CD14-positive monocyte (primary cell): Measurements from ENCODE around the gene ZBED4. TPM values are rescaled to one million over a fixed set of nuclear protein-coding genes. Genes with fewer than 3 reads are reported as not detected.

Experiments
- DNase-seq, 3 donors: peaks; one replicate each; pipeline ENCODE4 v3.0.0-alpha.2; 2011 to 2022
- H2AFZ ChIP-seq: 2 replicates; pipeline ENCODE4 v1.6.0; 2012; ENCODE audit warnings: mild to moderate bottlenecking, low read depth, low read length, inconsistent platforms; ENCODE audit not compliant: insufficient read depth, poor library complexity, severe bottlenecking
- H3K27ac ChIP-seq, 2 donors: 1 replicate in 1 of 2; 2 replicates in 1 of 2; pipeline ENCODE4 v1.5.1; 2012 to 2013; ENCODE audit warnings: low read length in 2 of 2, control low read depth in 1 of 2, inconsistent platforms in 1 of 2, low read depth in 1 of 2, mild to moderate bottlenecking in 1 of 2
- H3K27me3 ChIP-seq, 2 donors: one replicate each; pipeline versions ENCODE4 v1.6.0 to v1.6.1; 2011 to 2013; ENCODE audit warnings: low read length in 2 of 2; ENCODE audit not compliant: control insufficient read depth in 2 of 2, insufficient read depth in 2 of 2
- H3K36me3 ChIP-seq, 2 donors: replicated peaks in 1 of 2; 1 replicate in 1 of 2; 2 replicates in 1 of 2; pipeline versions ENCODE4 v1.5.1 to v1.6.1; 2012 to 2013; ENCODE audit warnings: low read length in 2 of 2, control low read depth in 1 of 2, inconsistent platforms in 1 of 2, mild to moderate bottlenecking in 1 of 2; ENCODE audit not compliant: insufficient read depth in 2 of 2, control insufficient read depth in 1 of 2
- H3K4me1 ChIP-seq, 2 donors: 1 replicate in 1 of 2; 2 replicates in 1 of 2; pipeline versions ENCODE4 v1.5.1 to v1.6.1; 2012 to 2013; ENCODE audit warnings: low read length in 2 of 2, control low read depth in 1 of 2, inconsistent platforms in 1 of 2, mild to moderate bottlenecking in 1 of 2, moderate library complexity in 1 of 2; ENCODE audit not compliant: insufficient read depth in 2 of 2, control insufficient read depth in 1 of 2
- H3K4me2 ChIP-seq: replicated peaks from 2 replicates; pipeline ENCODE3; 2012; ENCODE audit warnings: low read length, moderate library complexity, mild to moderate bottlenecking; ENCODE audit not compliant: poor library complexity, severe bottlenecking; ENCODE audit errors: extremely low read depth
- H3K4me3 ChIP-seq, 3 experiments: fragments of 200-600 bp in 1 of 3; sonication (generic) in 1 of 3; replicated peaks in 1 of 3; 1 replicate in 2 of 3; 2 replicates in 1 of 3; pipeline ENCODE4 v1.5.1; 2011 to 2013; ENCODE audit warnings: low read length in 3 of 3, mild to moderate bottlenecking in 3 of 3, control low read depth in 2 of 3, low read depth in 2 of 3, inconsistent platforms in 1 of 3, moderate library complexity in 1 of 3
- H3K79me2 ChIP-seq: 2 replicates; pipeline ENCODE4 v1.6.0; 2012; ENCODE audit warnings: mild to moderate bottlenecking, control low read depth, inconsistent platforms, low read length, moderate library complexity; ENCODE audit not compliant: insufficient read depth
- H3K9ac ChIP-seq: 2 replicates; pipeline ENCODE4 v1.6.0; 2017; ENCODE audit warnings: low read length, mild to moderate bottlenecking; ENCODE audit not compliant: insufficient read depth, poor library complexity, severe bottlenecking
- H3K9me3 ChIP-seq, 2 donors: replicated peaks in 1 of 2; 1 replicate in 1 of 2; 2 replicates in 1 of 2; pipeline versions ENCODE4 v1.5.1 to v1.6.1; 2012 to 2013; ENCODE audit warnings: low read length in 2 of 2, control low read depth in 1 of 2; ENCODE audit not compliant: control insufficient read depth in 1 of 2, insufficient read depth in 1 of 2
- H4K20me1 ChIP-seq: 2 replicates; pipeline ENCODE4 v1.6.0; 2012; ENCODE audit warnings: mild to moderate bottlenecking, low read length, control low read depth, moderate library complexity; ENCODE audit not compliant: insufficient read depth
- H3K27ac Mint-ChIP-seq, 7 donors: one replicate each; pipeline ENCODE4 v1.8.0; 2020; ENCODE audit warnings: mild to moderate bottlenecking in 7 of 7, mixed read lengths in 7 of 7, moderate library complexity in 6 of 7, inconsistent platforms in 2 of 7
- H3K27me3 Mint-ChIP-seq, 3 donors: one replicate each; pipeline ENCODE4 v1.8.0; 2021 to 2022; ENCODE audit warnings: low read depth in 3 of 3, mild to moderate bottlenecking in 3 of 3, mixed read lengths in 3 of 3, moderate library complexity in 3 of 3, inconsistent platforms in 1 of 3
- H3K36me3 Mint-ChIP-seq, 2 donors: one replicate each; pipeline ENCODE4 v1.8.0; 2020; ENCODE audit warnings: mixed read lengths in 2 of 2, inconsistent platforms in 1 of 2, mild to moderate bottlenecking in 1 of 2
- H3K4me1 Mint-ChIP-seq: one replicate; pipeline ENCODE4 v1.8.0; 2020; ENCODE audit warnings: mild to moderate bottlenecking, mixed read lengths
- H3K4me3 Mint-ChIP-seq, 2 donors: one replicate each; pipeline ENCODE4 v1.8.0; 2020; ENCODE audit warnings: mild to moderate bottlenecking in 2 of 2, mixed read lengths in 2 of 2, moderate library complexity in 1 of 2
- H3K9me3 Mint-ChIP-seq, 7 donors: one replicate each; pipeline ENCODE4 v1.8.0; 2020 to 2022; ENCODE audit warnings: mixed read lengths in 7 of 7, mild to moderate bottlenecking in 6 of 7, moderate library complexity in 6 of 7, inconsistent platforms in 2 of 7
- CTCF ChIP-seq: fragments of 200-600 bp; IDR thresholded peaks from one replicate; pipeline ENCODE4 v1.8.0; 2022; ENCODE audit warnings: antibody characterized with exemption, mild to moderate bottlenecking
- WGBS: methylation state at CpG from one replicate; pipeline ENCODE4 v1.1.5; 2013; ENCODE audit warnings: missing lambda C conversion rate; ENCODE audit not compliant: insufficient coverage; 5-methylcytosine and 5-hydroxymethylcytosine counted together
- intact Hi-C, 2 donors: fragments of 100-400 bp; cut with micrococcal nuclease; formaldehyde crosslinking; loops; one replicate each; pipeline versions ENCODE4 v1.15.0 to v1.15.1; 2023
- polyA plus RNA-seq, 3 donors: library from polyadenylated mRNA; depleted of rRNA in 1 of 3; unstranded in 2 of 3; stranded (reverse) in 1 of 3; fragments of 300-500 nt in 2 of 3; fragments of >200 nt in 1 of 3; fragmentation: Illumina TruSeq in 2 of 3; gene quantifications; 1 replicate in 2 of 3; 2 replicates in 1 of 3; pipeline ENCODE4 v1.2.3, GENCODE V29; 2012 to 2021

Gene ZBED4
- polyA plus RNA-seq, 3 donors: 3.8 to 8.2 (median 5.7) TPM

GRCh38 chr22:49878206-49878605 is 24.6 kb downstream of the ZBED4 start:
- H3K27me3 ChIP-seq: no peaks in the 10 kb centered on the region
- intact Hi-C loops: no loop called here
- Mint-ChIP-seq H3K27ac (no peak overlapping the region), H3K27me3 (peaks cover 0 to 2% (median 0%) of the 10 kb centered on the region in 3 donors), H3K9me3 (peaks cover 8 to 27% (median 17%) of the 10 kb centered on the region in 7 donors), H3K4me3 (no peak overlapping the region), H3K4me1 (peaks cover 10% of the 10 kb centered on the region), H3K36me3 (peaks cover 30 to 56% of the 10 kb centered on the region in 2 donors)
- no peak overlapping the region for H3K27ac ChIP-seq
- peaks cover 6 to 33% of the 10 kb centered on the region in 2 donors for H3K36me3 ChIP-seq
- H3K4me1 ChIP-seq: no peaks in the 10 kb centered on the region
- no peak for DNase-seq
- no peak overlapping the region for H3K4me2 ChIP-seq
- peaks cover 97% of the 10 kb centered on the region for H3K79me2 ChIP-seq
- H3K9me3 ChIP-seq: peaks cover 0 to 25% of the 10 kb centered on the region in 2 donors
- 100% methylated on average over 1 of the region's 8 CpGs for WGBS
- H3K9ac ChIP-seq: no peak overlapping the region
- peaks cover 46% of the 10 kb centered on the region for H4K20me1 ChIP-seq
- no peak overlapping the region for H3K4me3 ChIP-seq
- no peak for TF ChIP-seq CTCF
- H2AFZ ChIP-seq: no peak overlapping the region

- Histone ChIP-seq H3K27me3 (no peaks in the 10 kb centered on the region), H2AFZ (no peak overlapping the region), H3K36me3 (peaks cover 22 to 50% of the 10 kb centered on the region in 2 donors), H3K79me2 (peaks cover 96% of the 10 kb centered on the region), H3K4me1 (no peaks in the 10 kb centered on the region), H3K27ac (no peak overlapping the region), H3K9me3 (peaks cover 0 to 39% of the 10 kb centered on the region in 2 donors), H3K9ac (no peak overlapping the region), H4K20me1 (peaks cover 44% of the 10 kb centered on the region), H3K4me2 (no peak overlapping the region), H3K4me3 (no peak overlapping the region)
- Mint-ChIP-seq H3K27ac (peak overlapping the region in 2 of 7 donors; percentile 3 to 19), H3K4me1 (peaks cover 10% of the 10 kb centered on the region), H3K27me3 (peaks cover 0 to 2% (median 0%) of the 10 kb centered on the region in 3 donors), H3K9me3 (peaks cover 8 to 38% (median 26%) of the 10 kb centered on the region in 7 donors), H3K36me3 (peaks cover 39 to 62% of the 10 kb centered on the region in 2 donors), H3K4me3 (no peak overlapping the region)
- intact Hi-C loops: no loop called here
- no peak for DNase-seq
- no peak for TF ChIP-seq CTCF
- 100% methylated on average over 5 of the region's 9 CpGs for WGBS
Observed at GRCh38 chr22:49879871-49880270, 26.2 kb downstream of the ZBED4 start.
